ENCODE results near the gene GRM1.

Gene GRM1

GRCh38 chr6:146369866-146370265 is 341.0 kb downstream of the GRM1 start:
- no peak for DNase-seq (ENCODE audit: low read depth)

GRCh38 chr6:146381486-146381885 is 352.6 kb downstream of the GRM1 start:
- DNase-seq (ENCODE audit: low read depth), result no peak

GRCh38 chr6:146388736-146389364 is 360.0 kb downstream of the GRM1 start:
- no peak for DNase-seq (ENCODE audit: low read depth)

DNA sequence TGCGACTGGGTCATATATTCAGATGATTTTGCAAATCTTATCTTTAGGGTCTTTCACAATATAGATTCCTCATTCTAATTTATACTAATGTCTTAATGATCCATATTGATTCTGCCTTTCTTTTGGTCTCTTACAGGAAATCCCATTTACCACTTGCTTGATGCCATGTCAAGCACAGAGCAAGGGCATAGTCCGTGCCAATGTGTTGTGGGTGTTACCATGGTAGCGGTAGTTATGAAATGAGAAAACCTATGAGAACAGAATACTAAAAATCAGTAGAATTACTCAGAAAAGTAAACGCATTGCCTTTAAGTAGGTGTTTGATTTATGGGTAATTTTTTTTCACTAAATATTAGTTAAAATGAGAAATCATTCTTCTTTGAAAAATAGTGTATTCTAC is 360.9 kb downstream of the GRM1 start:
- DNase-seq (ENCODE audit: low read depth), result no peak

- no peak for DNase-seq (ENCODE audit: low read depth)
Measured at GRCh38 chr6:146397638-146398037, 368.8 kb downstream of the GRM1 start.

GRCh38 chr6:146402476-146402875 is 373.6 kb downstream of the GRM1 start:
- no peak for DNase-seq (ENCODE audit: low read depth)

DNA sequence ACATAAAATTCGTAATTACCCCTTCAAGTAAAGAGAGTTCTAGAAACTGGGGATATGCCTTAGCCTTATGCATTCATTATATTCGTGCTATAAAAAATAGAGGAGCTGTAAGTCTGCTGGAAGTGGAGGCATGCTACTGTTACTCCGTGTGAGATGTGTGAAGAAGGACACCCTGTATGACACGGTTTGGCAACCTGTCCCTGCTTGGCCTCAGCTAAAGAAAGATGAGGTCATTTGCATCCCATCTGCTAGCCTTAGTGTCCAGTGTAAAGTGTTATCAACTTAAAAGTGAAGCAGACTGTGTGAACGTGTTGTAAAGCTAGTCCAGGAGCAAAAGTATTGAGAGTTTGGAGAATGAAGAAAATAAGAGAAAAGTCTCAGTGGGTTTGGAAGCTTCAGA is 379.7 kb downstream of the GRM1 start:
- DNase-seq (ENCODE audit: low read depth), result no peak

DNA sequence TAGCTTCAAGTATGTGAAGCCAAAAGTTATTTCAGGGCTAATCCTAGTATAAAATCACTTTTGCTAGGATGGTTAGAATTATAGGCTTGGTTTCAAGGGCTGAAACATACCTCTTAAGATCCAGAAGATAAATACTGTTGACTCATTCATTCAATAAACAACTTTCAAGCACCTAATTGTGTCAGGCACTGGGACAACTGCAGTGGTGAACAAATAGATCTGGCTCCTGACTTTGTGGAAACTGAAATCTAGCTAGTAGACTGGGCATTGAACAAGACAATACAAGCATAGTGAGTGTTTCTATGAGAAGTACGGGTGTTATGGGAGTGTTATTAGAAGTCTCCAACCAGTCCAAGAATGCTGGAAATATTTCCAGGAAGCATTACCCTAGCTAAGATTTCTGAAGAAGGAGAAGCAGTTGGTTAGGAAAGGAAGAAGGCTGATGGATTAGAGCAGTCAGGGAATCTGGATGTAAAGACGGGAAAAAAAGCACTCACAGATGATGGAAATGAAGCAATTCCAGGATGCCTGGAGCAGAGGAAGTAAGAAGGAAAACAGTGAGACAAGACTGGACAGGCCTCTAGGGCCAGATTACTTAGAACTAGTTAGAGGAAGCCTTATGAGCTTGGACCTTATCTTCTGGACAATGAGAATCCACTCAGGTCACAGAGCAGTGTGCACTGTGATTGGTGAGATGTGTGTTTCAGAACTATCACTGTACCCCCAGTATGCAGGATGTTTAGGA is 382.2 kb downstream of the GRM1 start:
- no peak for DNase-seq (ENCODE audit: low read depth)

- no peak for DNase-seq (ENCODE audit: low read depth)
Measured at GRCh38 chr6:146419576-146419975, 390.7 kb downstream of the GRM1 start.

DNA sequence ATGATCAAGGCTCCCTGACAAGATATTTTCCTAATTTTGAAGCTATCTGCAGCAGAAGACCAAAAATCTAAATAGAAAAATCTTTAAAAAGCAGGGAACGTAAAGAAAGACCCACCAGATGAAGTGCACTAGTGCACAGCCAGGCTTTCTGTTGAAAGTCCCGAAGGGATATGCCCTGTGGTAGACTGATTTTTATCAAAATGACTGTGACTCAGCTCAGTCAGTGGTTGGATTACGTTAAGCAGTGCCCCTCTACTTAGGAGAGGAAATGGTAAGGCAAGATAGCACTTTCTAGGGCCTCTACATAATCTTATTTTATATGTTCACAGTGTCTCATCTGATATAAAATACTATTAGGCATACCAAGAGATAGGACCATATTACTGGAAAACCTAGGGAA is 391.4 kb downstream of the GRM1 start:
- DNase-seq (ENCODE audit: low read depth), result no peak

DNA sequence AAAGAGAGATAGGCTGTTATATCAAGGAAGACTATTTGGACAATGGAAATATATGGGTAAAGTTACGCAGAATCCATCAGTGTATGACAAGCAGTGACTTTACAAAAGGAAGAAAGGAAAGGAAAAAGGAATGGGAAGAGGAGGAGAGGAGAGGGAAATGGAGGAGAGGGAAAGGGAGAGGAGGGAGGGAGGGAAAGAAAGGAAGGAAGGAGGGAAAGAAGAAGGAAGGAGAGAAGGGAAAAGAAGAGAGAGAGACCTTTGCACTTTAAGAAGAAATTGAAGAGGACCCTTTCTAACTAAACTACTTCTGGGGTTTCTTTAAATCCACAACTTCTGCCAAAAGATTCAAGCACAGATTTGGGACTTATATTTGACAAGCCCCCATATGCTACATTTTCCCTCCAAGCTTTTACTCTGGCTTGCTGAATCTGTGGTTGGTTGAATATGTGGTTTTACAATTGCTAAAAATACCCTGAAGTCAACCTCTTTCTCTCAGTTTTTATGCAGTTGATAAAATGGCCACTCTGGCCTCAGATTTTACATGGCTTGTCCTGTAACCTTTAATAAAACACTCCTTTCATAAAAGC is 394.0 kb downstream of the GRM1 start:
- no peak for DNase-seq (ENCODE audit: low read depth)

GRCh38 chr6:146423452-146423851 is 394.6 kb downstream of the GRM1 start:
- no peak for DNase-seq (ENCODE audit: low read depth)

GRCh38 chr6:146426516-146426915 is 397.7 kb downstream of the GRM1 start:
- no peak for DNase-seq (ENCODE audit: low read depth)

DNA sequence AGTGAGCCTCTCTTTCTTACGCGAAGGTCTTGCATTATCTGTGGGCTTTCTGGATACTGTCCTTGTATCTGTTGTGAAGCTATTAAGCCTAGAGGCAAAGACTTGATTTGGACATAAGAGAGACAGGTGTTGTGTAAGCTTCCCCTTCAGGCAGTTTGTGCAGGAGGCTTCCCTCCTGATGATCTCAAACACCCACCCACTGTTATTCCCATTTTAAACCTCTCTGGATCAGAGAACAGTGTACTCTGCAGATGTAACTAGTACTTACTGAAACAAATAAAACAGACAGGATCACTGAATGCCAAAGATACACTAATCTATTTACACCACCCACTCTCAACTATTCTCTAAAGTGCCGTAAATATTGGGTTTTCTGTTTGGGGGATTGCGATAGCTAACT is 401.0 kb downstream of the GRM1 start:
- DNase-seq (ENCODE audit: low read depth), result no peak

DNA sequence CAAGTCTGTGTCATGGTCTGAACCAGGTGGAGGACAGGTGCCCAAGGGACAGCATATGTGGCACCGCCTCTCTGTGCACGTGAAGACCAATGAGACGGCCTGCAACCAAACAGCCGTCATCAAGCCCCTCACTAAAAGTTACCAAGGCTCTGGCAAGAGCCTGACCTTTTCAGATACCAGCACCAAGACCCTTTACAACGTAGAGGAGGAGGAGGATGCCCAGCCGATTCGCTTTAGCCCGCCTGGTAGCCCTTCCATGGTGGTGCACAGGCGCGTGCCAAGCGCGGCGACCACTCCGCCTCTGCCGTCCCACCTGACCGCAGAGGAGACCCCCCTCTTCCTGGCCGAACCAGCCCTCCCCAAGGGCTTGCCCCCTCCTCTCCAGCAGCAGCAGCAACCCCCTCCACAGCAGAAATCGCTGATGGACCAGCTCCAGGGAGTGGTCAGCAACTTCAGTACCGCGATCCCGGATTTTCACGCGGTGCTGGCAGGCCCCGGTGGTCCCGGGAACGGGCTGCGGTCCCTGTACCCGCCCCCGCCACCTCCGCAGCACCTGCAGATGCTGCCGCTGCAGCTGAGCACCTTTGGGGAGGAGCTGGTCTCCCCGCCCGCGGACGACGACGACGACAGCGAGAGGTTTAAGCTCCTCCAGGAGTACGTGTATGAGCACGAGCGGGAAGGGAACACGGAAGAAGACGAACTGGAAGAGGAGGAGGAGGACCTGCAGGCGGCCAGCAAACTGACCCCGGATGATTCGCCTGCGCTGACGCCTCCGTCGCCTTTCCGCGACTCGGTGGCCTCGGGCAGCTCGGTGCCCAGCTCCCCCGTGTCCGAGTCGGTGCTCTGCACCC is 405.2 kb downstream of the GRM1 start:
- DNase-seq (ENCODE audit: low read depth), result no peak

DNA sequence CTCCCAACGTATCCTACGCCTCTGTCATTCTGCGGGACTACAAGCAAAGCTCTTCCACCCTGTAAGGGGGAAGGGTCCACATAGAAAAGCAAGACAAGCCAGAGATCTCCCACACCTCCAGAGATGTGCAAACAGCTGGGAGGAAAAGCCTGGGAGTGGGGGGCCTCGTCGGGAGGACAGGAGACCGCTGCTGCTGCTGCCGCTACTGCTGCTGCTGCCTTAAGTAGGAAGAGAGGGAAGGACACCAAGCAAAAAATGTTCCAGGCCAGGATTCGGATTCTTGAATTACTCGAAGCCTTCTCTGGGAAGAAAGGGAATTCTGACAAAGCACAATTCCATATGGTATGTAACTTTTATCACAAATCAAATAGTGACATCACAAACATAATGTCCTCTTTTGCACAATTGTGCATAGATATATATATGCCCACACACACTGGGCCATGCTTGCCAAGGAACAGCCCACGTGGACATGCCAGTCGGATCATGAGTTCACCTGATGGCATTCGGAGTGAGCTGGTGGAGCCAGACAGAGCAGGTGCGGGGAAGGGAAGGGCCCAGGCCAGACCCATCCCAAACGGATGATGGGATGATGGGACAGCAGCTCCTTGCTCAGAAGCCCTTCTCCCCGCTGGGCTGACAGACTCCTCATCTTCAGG is 406.0 kb downstream of the GRM1 start:
- no peak for DNase-seq (ENCODE audit: low read depth)

GRCh38 chr6:146441907-146442306 is 413.0 kb downstream of the GRM1 start:
- no peak for DNase-seq (ENCODE audit: low read depth)

GRCh38 chr6:146444189-146444588 is 415.3 kb downstream of the GRM1 start:
- no peak for DNase-seq (ENCODE audit: low read depth)

DNA sequence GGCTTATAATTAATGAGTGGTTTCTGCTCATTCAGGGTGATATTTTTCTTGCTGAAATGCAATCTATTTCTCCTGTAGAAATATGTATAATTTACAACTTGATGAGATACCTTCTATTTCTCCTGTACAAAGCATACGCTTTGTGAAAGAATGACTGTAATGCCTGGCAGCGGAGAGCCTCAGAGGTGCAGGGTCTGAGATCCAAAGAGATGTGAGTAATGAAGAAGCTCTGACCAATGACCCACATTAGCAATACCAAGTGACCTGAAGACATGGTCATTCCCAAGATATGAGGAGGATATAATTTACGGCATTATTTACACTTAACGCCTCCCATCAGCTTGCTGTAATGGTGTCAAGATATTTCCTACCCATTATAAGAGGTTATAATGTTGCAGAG is 416.4 kb downstream of the GRM1 start:
- DNase-seq (ENCODE audit: low read depth), result no peak

GRCh38 chr6:146456886-146457285 is 428.0 kb downstream of the GRM1 start:
- no peak for DNase-seq (ENCODE audit: low read depth)

GRCh38 chr6:146460941-146461340 is 432.1 kb downstream of the GRM1 start:
- DNase-seq (ENCODE audit: low read depth), result no peak

Data from fibroblast of the conjunctiva (primary cell).